CD8-positive, alpha-beta memory T cell (primary cell): ENCODE measurements around the gene TOR2A. TPM values are rescaled to one million over a fixed set of nuclear protein-coding genes. Genes with fewer than 3 reads are reported as not detected.

Source experiments
- CTCF ChIA-PET: fragments of 350-600 bp; sonication (Branson Sonifier 250); formaldehyde crosslinking; loops from one replicate; lab custom pipeline; 2021; ENCODE audit warnings: antibody characterized with exemption; lab: Charles Lee
- POLR2A ChIA-PET: fragments of 350-600 bp; sonication (Branson Sonifier 250); formaldehyde crosslinking; loops from one replicate; lab custom pipeline; 2021; ENCODE audit warnings: antibody characterized with exemption; lab: Charles Lee
- DNase-seq, 5 donors: peaks; one replicate each; pipeline versions ENCODE4 v3.0.0 to v3.0.0-alpha.2; 2020 to 2022; ENCODE audit warnings: mixed read lengths in 1 of 5
- H3K27ac ChIP-seq: one replicate; pipeline ENCODE4 v1.7.0; 2013; ENCODE audit warnings: low read depth, mild to moderate bottlenecking, low read length, moderate library complexity
- H3K27me3 ChIP-seq: 2 replicates; pipeline ENCODE4 v1.7.0; 2013; ENCODE audit warnings: low read length, mild to moderate bottlenecking; ENCODE audit not compliant: insufficient read depth, poor library complexity, severe bottlenecking
- H3K36me3 ChIP-seq: 2 replicates; pipeline ENCODE4 v1.7.0; 2013; ENCODE audit warnings: mild to moderate bottlenecking, low read length, moderate library complexity; ENCODE audit not compliant: insufficient read depth
- H3K4me1 ChIP-seq: 2 replicates; pipeline ENCODE4 v1.7.0; 2013; ENCODE audit warnings: mild to moderate bottlenecking, low read length, moderate library complexity; ENCODE audit not compliant: insufficient read depth
- H3K4me3 ChIP-seq: 2 replicates; pipeline ENCODE4 v1.7.0; 2013; ENCODE audit warnings: mild to moderate bottlenecking, low read length
- H3K9me3 ChIP-seq: 2 replicates; pipeline ENCODE4 v1.7.0; 2013; ENCODE audit warnings: mild to moderate bottlenecking, low read length
- H3K27ac Mint-ChIP-seq, 8 donors: one replicate each; pipeline ENCODE4 v1.8.0; 2020 to 2021; ENCODE audit warnings: mixed read lengths in 8 of 8, mild to moderate bottlenecking in 6 of 8, inconsistent platforms in 3 of 8, moderate library complexity in 3 of 8
- H3K27me3 Mint-ChIP-seq, 2 donors: one replicate each; pipeline ENCODE4 v1.8.0; 2020 to 2021; ENCODE audit warnings: mixed read lengths in 2 of 2, mild to moderate bottlenecking in 1 of 2, moderate library complexity in 1 of 2
- H3K36me3 Mint-ChIP-seq, 3 donors: one replicate each; pipeline ENCODE4 v1.8.0; 2020 to 2021; ENCODE audit warnings: mixed read lengths in 3 of 3, inconsistent platforms in 1 of 3, mild to moderate bottlenecking in 1 of 3
- H3K4me1 Mint-ChIP-seq, 3 donors: one replicate each; pipeline ENCODE4 v1.8.0; 2020 to 2021; ENCODE audit warnings: mixed read lengths in 3 of 3, inconsistent platforms in 1 of 3, mild to moderate bottlenecking in 1 of 3
- H3K4me3 Mint-ChIP-seq, 7 donors: one replicate each; pipeline ENCODE4 v1.8.0; 2020 to 2021; ENCODE audit warnings: mixed read lengths in 7 of 7, mild to moderate bottlenecking in 6 of 7, moderate library complexity in 4 of 7, inconsistent platforms in 2 of 7
- H3K9me3 Mint-ChIP-seq, 5 donors: one replicate each; pipeline ENCODE4 v1.8.0; 2020 to 2022; ENCODE audit warnings: mixed read lengths in 5 of 5, mild to moderate bottlenecking in 3 of 5, moderate library complexity in 2 of 5, inconsistent platforms in 1 of 5
- polyA plus RNA-seq: library from polyadenylated mRNA; unstranded; fragments of 300-500 nt; fragmentation: Illumina TruSeq; gene quantifications from one replicate; pipeline ENCODE4 v1.2.3, GENCODE V29; 2021
- total RNA-seq, 2 experiments: library from RNA; stranded (reverse); gene quantifications; one replicate each; pipeline ENCODE4 v1.2.3, GENCODE V29; 2021

TOR2A gene
- total and polyA plus RNA-seq, 3 experiments from 2014 or later: 30.7 to 37.0 (median 33.7) TPM

- H3K9me3 Mint-ChIP-seq: no peaks in the 10 kb centered on the region
- Histone ChIP-seq H3K4me3 (no peak overlapping the region), H3K27me3 (no peaks in the 10 kb centered on the region), H3K9me3 (no peaks in the 10 kb centered on the region), H3K27ac (no peak overlapping the region), H3K36me3 (no peaks in the 10 kb centered on the region), H3K4me1 (no peaks in the 10 kb centered on the region)
- H3K36me3 Mint-ChIP-seq: peaks cover 0 to 29% (median 6%) of the 10 kb centered on the region in 3 donors
- CTCF ChIA-PET: interaction anchor here (1.3 kb wide), 1 partner anchor 23 kb away, joined by 3 read pairs; no protein-coding TSS in a partner anchor
- POLR2A ChIA-PET: no interaction called here
- no peak overlapping the region for H3K4me3 Mint-ChIP-seq
- peaks cover 2% of the 10 kb centered on the region in 2 donors for H3K27me3 Mint-ChIP-seq
- no peaks in the 10 kb centered on the region for H3K4me1 Mint-ChIP-seq
- DNase-seq: no peak
- H3K27ac Mint-ChIP-seq: peak overlapping the region in 1 of 8 donors; percentile 37
Measured at GRCh38 chr9:127683723-127684122, 51.4 kb downstream of the TOR2A start.

GRCh38 chr9:127682351-127683136 lies 52.5 kb downstream of the TOR2A start:
- no peaks in the 10 kb centered on the region for H3K9me3 ChIP-seq
- Mint-ChIP-seq H3K4me3 (no peak overlapping the region), H3K27ac (no peak overlapping the region), H3K9me3 (no peaks in the 10 kb centered on the region), H3K4me1 (no peaks in the 10 kb centered on the region), H3K27me3 (peaks cover 0 to 4% of the 10 kb centered on the region in 2 donors), H3K36me3 (peaks cover 0 to 30% (median 6%) of the 10 kb centered on the region in 3 donors)
- no peaks in the 10 kb centered on the region for H3K27me3 ChIP-seq
- CTCF ChIA-PET: interaction anchor here (1.3 kb wide), 1 partner anchor 21 kb away, joined by 3 read pairs; no protein-coding TSS in a partner anchor
- no peaks in the 10 kb centered on the region for H3K4me1 ChIP-seq
- DNase-seq: no peak
- H3K27ac ChIP-seq: no peak overlapping the region
- no peak overlapping the region for H3K4me3 ChIP-seq
- no peaks in the 10 kb centered on the region for H3K36me3 ChIP-seq
- POLR2A ChIA-PET: no interaction called here

Other genes starting within 250 kb of the TOR2A start
- 10 to 100 TPM; 14.5 to 15.2 TPM for gene STXBP1, start 123.0 kb downstream of the TOR2A start, total RNA-seq
- 8.2 TPM for gene STXBP1, start 123.0 kb downstream of the TOR2A start, polyA plus RNA-seq
- gene CFAP157, start 28.3 kb downstream of the TOR2A start, total RNA-seq: not detected
- gene CFAP157, start 28.3 kb downstream of the TOR2A start, polyA plus RNA-seq: 0.33 TPM
- gene PTRH1, start 19.6 kb downstream of the TOR2A start, total RNA-seq: 10 to 100 TPM; 34.4 to 35.9 TPM
- 40.7 TPM for gene PTRH1, start 19.6 kb downstream of the TOR2A start, polyA plus RNA-seq
- gene TTC16, start 19.2 kb downstream of the TOR2A start, total RNA-seq: 1 to 10 TPM; 1.6 to 1.8 TPM
- 7.1 TPM for gene TTC16, start 19.2 kb downstream of the TOR2A start, polyA plus RNA-seq
- gene SH2D3C, start 43.4 kb upstream of the TOR2A start, total RNA-seq: 10 to 100 TPM; 13.9 to 14.1 TPM
- 50.7 TPM for gene SH2D3C, start 43.4 kb upstream of the TOR2A start, polyA plus RNA-seq
- 100 to 1,000 TPM; 108 to 111 TPM for gene CDK9, start 50.7 kb upstream of the TOR2A start, total RNA-seq
- 72.3 TPM for gene CDK9, start 50.7 kb upstream of the TOR2A start, polyA plus RNA-seq
- 100 to 1,000 TPM; 110 to 111 TPM for gene FPGS, start 67.6 kb upstream of the TOR2A start, total RNA-seq
- 68.0 TPM for gene FPGS, start 67.6 kb upstream of the TOR2A start, polyA plus RNA-seq
- gene ENG, start 119.4 kb upstream of the TOR2A start, total RNA-seq: 10 to 100 TPM; 18.9 to 19.3 TPM
- gene ENG, start 119.4 kb upstream of the TOR2A start, polyA plus RNA-seq: 7.9 TPM
- 10 to 100 TPM; 15.8 to 20.0 TPM for gene AK1, start 142.4 kb upstream of the TOR2A start, total RNA-seq
- 0.23 TPM for gene AK1, start 142.4 kb upstream of the TOR2A start, polyA plus RNA-seq
- gene ST6GALNAC6, start 164.3 kb upstream of the TOR2A start, total RNA-seq: 10 to 100 TPM; 52.3 to 54.0 TPM
- 54.7 TPM for gene ST6GALNAC6, start 164.3 kb upstream of the TOR2A start, polyA plus RNA-seq
- 10 to 100 TPM; 32.9 to 43.2 TPM for gene ST6GALNAC4, start 181.7 kb upstream of the TOR2A start, total RNA-seq
- 28.7 TPM for gene ST6GALNAC4, start 181.7 kb upstream of the TOR2A start, polyA plus RNA-seq
- 1 to 10 TPM; 1.4 to 2.5 TPM for gene PIP5KL1, start 195.5 kb upstream of the TOR2A start, total RNA-seq
- gene PIP5KL1, start 195.5 kb upstream of the TOR2A start, polyA plus RNA-seq: 0.89 TPM
- gene DPM2, start 202.6 kb upstream of the TOR2A start, total RNA-seq: 10 to 100 TPM; 73.8 to 75.5 TPM
- 52.2 TPM for gene DPM2, start 202.6 kb upstream of the TOR2A start, polyA plus RNA-seq
- gene EEIG1, start 245.7 kb upstream of the TOR2A start, total RNA-seq: 10 to 100 TPM; 82.2 to 93.3 TPM
- gene EEIG1, start 245.7 kb upstream of the TOR2A start, polyA plus RNA-seq: 167 TPM